Stimulated activated CD4-positive, alpha-beta T cell treated with anti-CD3 and anti-CD28 coated beads, TNF-alpha, amount 100 ng/mL, for 1 hour (primary cell): ENCODE results near the gene KLHL36.

Experiments used
- DNase-seq, 3 donors: peaks; one replicate each; pipeline ENCODE4 v3.0.0-alpha.2; 2020; ENCODE audit warnings: low read depth in 3 of 3, low spot score in 1 of 3

KLHL36 gene

GRCh38 chr16:84647828-84648594 is at the start of gene KLHL36:
KLHL36 (plus strand) TSS chr16:84648511; CDS start chr16:84650868, 2,357 bp downstream.
- peak in 2 of 3 donors; percentile 50 to 69 for DNase-seq

- peak in 1 of 3 donors; percentile 51 for DNase-seq
Measured at GRCh38 chr16:84599521-84600202, 48.6 kb upstream of the KLHL36 start.

- no peak for DNase-seq
Measured at GRCh38 chr16:84600343-84601229, 47.7 kb upstream of the KLHL36 start.

- DNase-seq, result no peak
Measured at GRCh38 chr16:84603140-84603816, 45.0 kb upstream of the KLHL36 start.

GRCh38 chr16:84603940-84604339 is 44.4 kb upstream of the KLHL36 start:
- DNase-seq, result no peak

GRCh38 chr16:84604477-84605013 is 43.8 kb upstream of the KLHL36 start:
- no peak for DNase-seq

GRCh38 chr16:84605339-84605848 is 42.9 kb upstream of the KLHL36 start:
- no peak for DNase-seq

- DNase-seq, result no peak
Measured at GRCh38 chr16:84606081-84606875, 42.0 kb upstream of the KLHL36 start.

- DNase-seq, result no peak
Measured at GRCh38 chr16:84607061-84607460, 41.2 kb upstream of the KLHL36 start.

- DNase-seq, result no peak
Measured at GRCh38 chr16:84607694-84608093, 40.6 kb upstream of the KLHL36 start.

- DNase-seq, result no peak
Measured at GRCh38 chr16:84608282-84608681, 40.0 kb upstream of the KLHL36 start.

- DNase-seq, result no peak
Measured at GRCh38 chr16:84609563-84610177, 38.6 kb upstream of the KLHL36 start.

GRCh38 chr16:84610376-84610775 is 37.9 kb upstream of the KLHL36 start:
- no peak for DNase-seq

- DNase-seq, result no peak
Measured at GRCh38 chr16:84611041-84611440, 37.3 kb upstream of the KLHL36 start.

GRCh38 chr16:84612686-84613085 is 35.6 kb upstream of the KLHL36 start:
- no peak for DNase-seq

- DNase-seq, result no peak
Measured at GRCh38 chr16:84613408-84614072, 34.8 kb upstream of the KLHL36 start.

GRCh38 chr16:84614073-84614459 is 34.2 kb upstream of the KLHL36 start:
- no peak for DNase-seq

- DNase-seq, result no peak
Measured at GRCh38 chr16:84614623-84614967, 33.7 kb upstream of the KLHL36 start.
